Measurements from ENCODE around the gene RTBDN.

RTBDN gene

DNA sequence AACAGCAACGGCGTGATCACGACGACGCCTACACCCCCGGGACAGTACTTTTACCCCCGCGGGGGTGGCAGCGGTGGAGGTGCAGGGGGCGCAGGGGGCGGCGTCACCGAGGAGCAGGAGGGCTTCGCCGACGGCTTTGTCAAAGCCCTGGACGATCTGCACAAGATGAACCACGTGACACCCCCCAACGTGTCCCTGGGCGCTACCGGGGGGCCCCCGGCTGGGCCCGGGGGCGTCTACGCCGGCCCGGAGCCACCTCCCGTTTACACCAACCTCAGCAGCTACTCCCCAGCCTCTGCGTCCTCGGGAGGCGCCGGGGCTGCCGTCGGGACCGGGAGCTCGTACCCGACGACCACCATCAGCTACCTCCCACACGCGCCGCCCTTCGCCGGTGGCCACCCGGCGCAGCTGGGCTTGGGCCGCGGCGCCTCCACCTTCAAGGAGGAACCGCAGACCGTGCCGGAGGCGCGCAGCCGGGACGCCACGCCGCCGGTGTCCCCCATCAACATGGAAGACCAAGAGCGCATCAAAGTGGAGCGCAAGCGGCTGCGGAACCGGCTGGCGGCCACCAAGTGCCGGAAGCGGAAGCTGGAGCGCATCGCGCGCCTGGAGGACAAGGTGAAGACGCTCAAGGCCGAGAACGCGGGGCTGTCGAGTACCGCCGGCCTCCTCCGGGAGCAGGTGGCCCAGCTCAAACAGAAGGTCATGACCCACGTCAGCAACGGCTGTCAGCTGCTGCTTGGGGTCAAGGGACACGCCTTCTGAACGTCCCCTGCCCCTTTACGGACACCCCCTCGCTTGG, 42.1 kb downstream of the RTBDN start:
- peak; percentile 73 for DNase-seq (ENCODE audit: low spot score)

GRCh38 chr19:12791345-12792050, 42.9 kb downstream of the RTBDN start, which contains the start of gene JUNB:
TSS of gene JUNB (plus strand) at chr19:12791486. CDS start at chr19:12791772, 286 bp downstream.
- DNase-seq (ENCODE audit: low spot score): peak; percentile 97

DNA sequence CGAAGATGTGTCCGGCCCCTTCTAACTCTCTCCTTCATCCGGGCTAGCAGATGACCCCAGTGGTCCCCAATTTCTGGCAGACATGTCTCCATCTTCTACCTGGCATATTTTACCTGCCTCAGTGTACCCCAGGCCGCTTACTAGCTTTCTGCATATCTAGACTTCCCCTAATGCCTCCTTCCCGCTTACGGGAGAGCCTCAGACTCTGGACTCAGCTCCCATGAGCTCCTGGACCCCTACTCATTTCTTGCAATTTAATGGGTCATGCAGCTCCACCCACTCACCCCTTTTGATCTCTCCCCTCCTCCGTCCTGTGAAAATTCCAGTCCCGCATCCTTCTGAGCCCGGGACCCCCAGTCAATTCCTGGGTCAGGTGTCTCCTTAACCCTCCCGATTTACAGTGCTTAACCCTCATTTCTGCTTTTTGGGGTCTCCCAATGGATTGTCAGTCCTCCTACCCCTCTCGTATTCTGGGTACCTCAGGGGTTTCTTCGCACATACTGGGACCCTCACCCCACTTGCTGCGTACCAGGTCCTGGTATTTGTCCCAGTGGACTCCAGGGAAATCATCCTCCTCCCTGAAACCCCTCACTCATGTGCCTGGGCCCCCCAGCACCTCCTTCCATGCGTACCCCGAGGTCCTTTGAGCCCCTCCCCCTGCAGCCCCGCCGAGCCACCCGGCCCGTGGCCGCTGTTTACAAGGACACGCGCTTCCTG, 43.6 kb downstream of the RTBDN start:
- no peak for DNase-seq (ENCODE audit: low spot score)

- DNase-seq (ENCODE audit: low spot score): peak; percentile 97
Measured at GRCh38 chr19:12789904-12790619, 44.3 kb downstream of the RTBDN start.

GRCh38 chr19:12789098-12789903, 45.1 kb downstream of the RTBDN start:
- peak; percentile 37 for DNase-seq (ENCODE audit: low spot score)

DNA sequence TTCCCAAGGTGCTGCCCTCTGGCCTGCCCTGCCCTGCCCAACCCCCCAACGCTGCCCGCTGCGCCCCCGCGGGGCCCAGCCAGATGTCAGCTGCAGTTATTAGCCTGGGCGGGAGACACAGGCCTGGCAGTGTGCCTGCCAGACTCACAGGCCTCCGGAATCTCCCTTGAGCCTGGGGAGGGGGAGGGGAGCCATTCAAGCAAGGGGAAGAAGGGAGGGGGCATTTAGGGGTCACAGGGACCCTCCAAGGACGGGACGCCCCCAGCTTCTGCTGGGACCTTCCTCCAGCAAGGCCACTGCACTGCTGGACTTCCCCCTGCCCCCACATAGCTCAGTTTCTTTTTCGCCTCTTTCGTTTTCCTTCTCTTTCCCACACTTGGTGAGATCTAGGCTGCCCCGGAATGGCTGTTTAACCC, 45.7 kb downstream of the RTBDN start:
- peak; percentile 60 for DNase-seq (ENCODE audit: low spot score)

DNA sequence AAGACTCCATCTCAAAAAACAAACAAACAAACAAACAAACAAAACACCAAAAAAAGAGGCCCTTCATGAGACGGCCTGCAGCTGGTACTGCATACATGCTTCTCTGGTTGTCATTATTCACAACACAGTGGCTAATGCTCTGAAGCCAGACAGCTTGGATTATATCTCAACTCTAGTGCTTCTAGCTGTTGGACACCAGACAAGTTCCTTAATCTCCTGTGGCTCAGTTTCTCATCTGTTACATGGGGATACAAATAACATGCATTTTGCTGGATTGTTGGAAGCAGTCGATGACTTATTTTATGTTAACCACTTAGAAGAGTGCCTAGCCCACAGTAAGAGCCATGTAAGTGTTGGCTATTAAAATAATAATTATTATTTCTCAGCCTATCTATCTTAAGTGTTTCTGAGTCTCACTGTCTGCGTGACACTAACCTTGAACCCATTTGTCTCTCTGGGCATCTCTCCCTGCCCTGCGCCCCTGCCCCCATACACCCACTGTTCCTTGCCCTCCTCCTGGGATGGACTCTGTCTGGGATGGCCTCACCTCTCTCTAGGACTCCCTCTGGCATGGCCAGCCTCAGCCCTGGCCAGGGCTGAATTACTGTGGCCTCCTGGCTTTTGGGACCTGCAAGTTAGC, 46.2 kb downstream of the RTBDN start:
- DNase-seq (ENCODE audit: low spot score): no peak

- no peak for DNase-seq (ENCODE audit: low spot score)
Measured at GRCh38 chr19:12787458-12787857, 46.9 kb downstream of the RTBDN start.

DNA sequence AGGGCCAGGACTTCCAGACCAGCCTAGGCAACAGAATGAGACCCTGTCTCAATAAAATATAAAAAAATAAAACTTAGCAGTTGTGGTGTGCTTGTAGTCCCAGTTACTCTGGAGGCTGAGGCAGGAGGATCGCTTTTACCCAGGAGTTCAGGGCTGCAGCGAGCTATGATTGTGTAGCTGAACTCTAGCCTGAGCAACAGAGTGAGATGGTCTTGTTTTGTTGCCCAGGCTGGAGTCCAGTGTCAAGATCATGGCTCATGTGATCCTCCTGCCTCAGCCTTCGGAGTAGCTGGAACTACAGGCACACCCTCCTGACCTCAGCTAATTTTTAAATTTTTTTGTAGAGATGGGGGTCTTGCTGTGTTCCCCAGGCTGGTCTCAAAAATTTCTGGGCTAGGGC, 47.4 kb downstream of the RTBDN start:
- no peak for DNase-seq (ENCODE audit: low spot score)

DNA sequence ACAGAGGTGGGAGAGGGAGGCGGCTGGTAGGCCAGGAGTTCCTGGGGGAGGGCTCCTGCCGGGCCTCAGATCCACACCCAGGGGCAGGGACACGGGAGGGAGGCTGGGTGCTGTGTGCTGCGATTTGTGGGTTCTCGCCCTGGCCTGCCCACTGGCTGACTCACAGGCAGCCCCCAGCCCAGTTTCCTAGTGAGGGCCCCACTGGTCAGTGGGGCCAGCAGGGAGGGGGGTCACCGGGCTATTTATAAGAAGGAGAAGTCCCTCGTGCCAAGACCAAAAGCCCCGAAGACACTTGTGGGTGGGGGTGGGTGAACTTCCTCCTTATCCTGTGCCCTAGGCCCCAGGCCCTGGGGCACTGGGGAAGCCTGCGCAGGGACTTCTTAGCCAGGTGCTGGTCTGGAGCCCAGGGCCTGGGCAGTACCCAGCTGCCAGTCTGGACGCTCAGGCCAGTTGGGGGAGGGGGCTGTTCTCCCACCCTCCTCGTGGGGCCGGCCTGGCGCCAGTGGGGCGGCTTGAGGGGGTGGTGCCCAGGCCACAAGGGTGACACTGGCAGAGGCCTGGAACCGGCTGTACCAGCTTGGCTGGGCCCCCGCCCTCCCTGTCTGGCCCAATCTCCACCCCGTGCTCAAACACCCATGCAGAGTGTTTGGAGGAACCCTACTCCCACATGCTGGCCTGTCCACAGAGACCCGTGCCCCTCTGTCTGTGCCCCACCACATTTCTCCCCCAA, 48.1 kb downstream of the RTBDN start:
- DNase-seq (ENCODE audit: low spot score): no peak

- DNase-seq (ENCODE audit: low spot score): no peak
Measured at GRCh38 chr19:12785431-12786031, 48.8 kb downstream of the RTBDN start.

- peak; percentile 64 for DNase-seq (ENCODE audit: low spot score)
Measured at GRCh38 chr19:12784871-12785430, 49.4 kb downstream of the RTBDN start.

DNA sequence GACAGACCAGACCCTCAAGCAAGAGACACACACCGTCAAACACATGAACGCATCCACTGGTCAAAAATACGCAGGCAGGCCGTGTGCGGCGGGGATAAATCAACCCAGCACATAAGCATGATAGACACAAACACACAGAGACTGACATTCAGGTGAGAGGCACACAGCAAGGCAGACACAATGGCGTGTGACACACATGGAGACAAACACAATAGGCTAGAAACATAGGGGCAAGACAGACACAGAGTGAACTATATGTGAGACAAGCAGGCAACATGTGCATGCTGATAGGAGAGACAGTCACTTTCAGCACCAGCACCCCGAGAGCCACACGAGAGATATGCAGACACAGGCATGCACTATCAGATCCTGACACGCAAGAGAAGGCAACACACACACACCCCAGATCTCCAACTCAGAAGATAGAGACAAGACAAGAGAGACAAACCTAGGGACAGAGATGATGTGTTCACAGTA, 49.9 kb downstream of the RTBDN start:
- DNase-seq (ENCODE audit: low spot score): peak; percentile 35

DNA sequence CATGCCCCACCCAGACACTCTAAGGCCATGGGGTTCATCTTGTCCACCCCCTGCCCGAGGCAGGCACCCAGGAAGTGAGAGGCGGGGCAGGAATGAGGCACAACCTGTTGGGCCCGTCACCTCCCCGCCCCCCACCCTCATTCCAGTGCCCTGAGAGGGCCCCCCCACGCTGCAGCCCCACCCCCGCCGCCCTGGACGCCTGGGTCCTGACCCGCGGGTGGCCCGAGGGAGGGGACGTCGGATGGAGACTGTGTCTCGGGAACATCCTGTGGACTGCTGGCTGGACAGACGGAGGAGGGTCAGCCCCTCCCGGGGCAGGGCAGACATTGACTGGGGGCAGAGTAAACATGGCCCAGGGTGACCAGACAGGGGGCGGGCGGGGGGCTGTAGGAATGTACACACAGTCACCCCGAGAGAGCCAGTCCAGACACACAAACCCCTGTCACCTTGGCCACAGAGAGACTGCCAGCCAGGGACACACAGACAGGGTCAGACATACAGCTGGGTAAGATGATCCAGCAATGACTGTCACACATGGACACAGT, 50.5 kb downstream of the RTBDN start:
- no peak for DNase-seq (ENCODE audit: low spot score)

- DNase-seq (ENCODE audit: low spot score): peak; percentile 38
Measured at GRCh38 chr19:12783291-12783848, 51.0 kb downstream of the RTBDN start.

- DNase-seq (ENCODE audit: low spot score): peak; percentile 92
Measured at GRCh38 chr19:12782424-12783290, 51.7 kb downstream of the RTBDN start.

DNA sequence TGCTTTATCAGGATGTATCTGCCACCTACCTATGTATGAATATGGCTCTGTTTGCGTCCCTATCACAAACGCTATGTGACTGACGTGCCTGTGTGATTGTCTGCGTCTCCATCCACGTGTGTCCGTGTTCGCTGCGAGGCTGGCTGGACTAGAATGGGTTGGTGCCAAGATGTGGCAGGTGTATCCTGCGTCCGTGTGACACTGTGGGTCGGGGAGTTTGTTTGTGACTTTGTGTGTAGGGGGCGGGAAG, 52.3 kb downstream of the RTBDN start:
- no peak for DNase-seq (ENCODE audit: low spot score)
